Suprapubic skin (tissue), 4 donors: Measurements from ENCODE around the gene CGNL1. TPM values are rescaled to one million over a fixed set of nuclear protein-coding genes. Genes with fewer than 3 reads are reported as not detected.

Experiments
- DNase-seq, 2 donors: peaks; one replicate each; pipeline ENCODE4 v3.0.0-alpha.2; 2019; ENCODE audit warnings: low spot score in 2 of 2
- H3K27ac ChIP-seq: fragments of 200-600 bp; sonication (generic); one replicate; pipeline ENCODE4 v1.5.1; 2019
- H3K27me3 ChIP-seq: fragments of 200-600 bp; sonication (generic); one replicate; pipeline ENCODE4 v1.5.1; 2019
- H3K36me3 ChIP-seq: fragments of 200-600 bp; sonication (generic); one replicate; pipeline ENCODE4 v1.5.1; 2019
- H3K4me1 ChIP-seq: fragments of 200-600 bp; sonication (generic); one replicate; pipeline ENCODE4 v1.5.1; 2019
- H3K4me3 ChIP-seq: fragments of 200-600 bp; sonication (generic); one replicate; pipeline ENCODE4 v1.5.1; 2019; ENCODE audit warnings: mild to moderate bottlenecking
- H3K9me3 ChIP-seq: fragments of 200-600 bp; sonication (generic); one replicate; pipeline ENCODE4 v1.5.1; 2019
- CTCF ChIP-seq, 2 donors: fragments of 200-600 bp in 1 of 2; fragments of 450-650 bp in 1 of 2; sonication (generic) in 1 of 2; IDR thresholded peaks; one replicate each; pipeline ENCODE4 v1.5.1; 2016 to 2019; ENCODE audit warnings: antibody characterized with exemption in 2 of 2, mild to moderate bottlenecking in 1 of 2, moderate library complexity in 1 of 2
- EP300 ChIP-seq: sonication (generic); formaldehyde crosslinking; IDR thresholded peaks from one replicate; pipeline ENCODE4 v1.6.1; 2017; ENCODE audit warnings: antibody characterized with exemption
- POLR2A ChIP-seq, 2 donors: fragments of 450-650 bp; IDR thresholded peaks; one replicate each; pipeline ENCODE4 v1.6.1; 2017; ENCODE audit warnings: antibody characterized with exemption in 2 of 2, mild to moderate bottlenecking in 2 of 2, moderate library complexity in 2 of 2
- POLR2AphosphoS5 ChIP-seq, 3 donors: sonication (generic); formaldehyde crosslinking; IDR thresholded peaks; one replicate each; pipeline ENCODE4 v1.6.1; 2017; ENCODE audit warnings: antibody characterized with exemption in 3 of 3
- WGBS: methylation state at CpG from one replicate; pipeline ENCODE4 v1.1.5; 2018; 5-methylcytosine and 5-hydroxymethylcytosine counted together
- total RNA-seq, 4 donors: library from RNA; depleted of rRNA; stranded (reverse); fragments of >200 nt; gene quantifications; one replicate each; pipeline ENCODE4 v1.1.0, GENCODE V29; 2016

Gene CGNL1
- total RNA-seq, 4 donors from 2014 or later: 7.1 to 27.0 (median 14.2) TPM

GRCh38 chr15:57391537-57391936 lies 15.2 kb downstream of the CGNL1 start:
- no peaks in the 10 kb centered on the region for H3K27me3 ChIP-seq
- TF ChIP-seq EP300 (no peak), POLR2A (IDR thresholded peaks at IDR 0.05) (no peak), CTCF (IDR thresholded peaks at IDR 0.05) (no peak)
- H3K9me3 ChIP-seq: no peaks in the 10 kb centered on the region
- no peak overlapping the region for H3K27ac ChIP-seq
- no peak overlapping the region for H3K4me3 ChIP-seq
- no peaks in the 10 kb centered on the region for H3K36me3 ChIP-seq
- WGBS: 94% methylated on average over 2 of the region's 2 CpGs
- peaks cover 22% of the 10 kb centered on the region for H3K4me1 ChIP-seq
- no peak for DNase-seq

- DNase-seq: no peak
- no peak for TF ChIP-seq POLR2A (IDR thresholded peaks at IDR 0.05)
- TF ChIP-seq EP300: no peak
- TF ChIP-seq POLR2AphosphoS5 (IDR thresholded peaks at IDR 0.05): no peak
- TF ChIP-seq CTCF (IDR thresholded peaks at IDR 0.05): no peak
- no peak overlapping the region for H3K27ac ChIP-seq
- no peaks in the 10 kb centered on the region for H3K36me3 ChIP-seq
- no peaks in the 10 kb centered on the region for H3K9me3 ChIP-seq
- peaks cover 13% of the 10 kb centered on the region for H3K4me1 ChIP-seq
- no peak overlapping the region for H3K4me3 ChIP-seq
- 66% methylated on average over 2 of the region's 2 CpGs for WGBS
- H3K27me3 ChIP-seq: no peaks in the 10 kb centered on the region
Measured at GRCh38 chr15:57393061-57393460, 16.8 kb downstream of the CGNL1 start.

GRCh38 chr15:57395292-57395691 lies 19.0 kb downstream of the CGNL1 start:
- Histone ChIP-seq H3K27ac (no peak overlapping the region), H3K9me3 (no peaks in the 10 kb centered on the region), H3K27me3 (no peaks in the 10 kb centered on the region), H3K36me3 (no peaks in the 10 kb centered on the region), H3K4me1 (peaks cover 12% of the 10 kb centered on the region), H3K4me3 (no peak overlapping the region)
- no peak for DNase-seq
- 53% methylated on average over 6 of the region's 6 CpGs for WGBS
- TF ChIP-seq POLR2A (IDR thresholded peaks at IDR 0.05): no peak
- no peak for TF ChIP-seq EP300
- TF ChIP-seq POLR2AphosphoS5 (IDR thresholded peaks at IDR 0.05): no peak
- no peak for TF ChIP-seq CTCF (IDR thresholded peaks at IDR 0.05)

GRCh38 chr15:57398336-57398735 lies 22.0 kb downstream of the CGNL1 start:
- H3K4me3 ChIP-seq: no peak overlapping the region
- H3K36me3 ChIP-seq: no peaks in the 10 kb centered on the region
- 81% methylated on average over 6 of the region's 6 CpGs for WGBS
- H3K27ac ChIP-seq: no peak overlapping the region
- H3K4me1 ChIP-seq: peaks cover 8% of the 10 kb centered on the region
- H3K9me3 ChIP-seq: no peaks in the 10 kb centered on the region
- H3K27me3 ChIP-seq: no peaks in the 10 kb centered on the region
- DNase-seq: no peak
- no peak for TF ChIP-seq CTCF (IDR thresholded peaks at IDR 0.05)
- TF ChIP-seq POLR2A (IDR thresholded peaks at IDR 0.05): no peak
- TF ChIP-seq EP300: no peak
- no peak for TF ChIP-seq POLR2AphosphoS5 (IDR thresholded peaks at IDR 0.05)

- no peak for DNase-seq
- TF ChIP-seq POLR2AphosphoS5 (IDR thresholded peaks at IDR 0.05) (no peak), CTCF (IDR thresholded peaks at IDR 0.05) (no peak), EP300 (no peak), POLR2A (IDR thresholded peaks at IDR 0.05) (no peak)
- H3K27ac ChIP-seq: no peak overlapping the region
- H3K4me1 ChIP-seq: peaks cover 3% of the 10 kb centered on the region
- H3K4me3 ChIP-seq: no peak overlapping the region
- no peaks in the 10 kb centered on the region for H3K36me3 ChIP-seq
- 91% methylated on average over 1 of the region's 1 CpG for WGBS
- no peaks in the 10 kb centered on the region for H3K9me3 ChIP-seq
- no peaks in the 10 kb centered on the region for H3K27me3 ChIP-seq
Measured at GRCh38 chr15:57401546-57401945, 25.2 kb downstream of the CGNL1 start.
